H1 (cell line): ENCODE data around the gene CHD9NB.

Experiments used
- CHD1 ChIP-seq: IDR thresholded peaks from 2 replicates; pipeline ENCODE4 v1.6.1; 2012; ENCODE audit warnings: low read depth, low read length, improper control_type of control experiment
- EGR1 ChIP-seq: IDR thresholded peaks from 2 replicates; pipeline ENCODE4 v1.6.1; 2011; ENCODE audit warnings: low read depth, low read length, borderline replicate concordance
- EZH2 ChIP-seq: fragments of 200-600 bp; sonication (generic); IDR thresholded peaks from 2 replicates; pipeline ENCODE4 v1.7.1; 2012; ENCODE audit warnings: low read depth, mild to moderate bottlenecking, moderate library complexity, low read length, inconsistent platforms; ENCODE audit not compliant: severe bottlenecking
- JUND ChIP-seq: IDR thresholded peaks from 2 replicates; pipeline ENCODE4 v1.6.1; 2011; ENCODE audit warnings: mild to moderate bottlenecking, improper control_type of control experiment, low read length
- KDM1A ChIP-seq: fragments of 200-600, 300-600 bp; sonication (generic); IDR thresholded peaks from 2 replicates; pipeline ENCODE4 v1.7.1; 2016; ENCODE audit warnings: mild to moderate bottlenecking, low read length, borderline replicate concordance
- NRF1 ChIP-seq: IDR thresholded peaks from 2 replicates; pipeline ENCODE4 v1.6.1; 2011; ENCODE audit warnings: mild to moderate bottlenecking, low read depth, low read length, improper control_type of control experiment
- RAD21 ChIP-seq, 2 experiments: IDR thresholded peaks in 1 of 2; conservative IDR thresholded peaks in 1 of 2; 2 replicates each; pipeline ENCODE4 v1.6.1; 2011; ENCODE audit warnings: low read depth in 2 of 2, low read length in 2 of 2, improper control_type of control experiment in 1 of 2, inconsistent platforms in 1 of 2, mild to moderate bottlenecking in 1 of 2, moderate library complexity in 1 of 2
- TF ChIP-seq, protein P1 (sequence below), 3 experiments: IDR thresholded peaks; 1 replicate in 2 of 3; 2 replicates in 1 of 3; pipeline versions ENCODE4 v1.5.1 to v1.6.1; 2011; ENCODE audit warnings: low read length in 3 of 3, mild to moderate bottlenecking in 3 of 3, inconsistent platforms in 2 of 3, low read depth in 1 of 3, moderate library complexity in 1 of 3; ENCODE audit not compliant: insufficient read depth in 1 of 3; ENCODE audit errors: control extremely low read depth in 1 of 3

DNA sequence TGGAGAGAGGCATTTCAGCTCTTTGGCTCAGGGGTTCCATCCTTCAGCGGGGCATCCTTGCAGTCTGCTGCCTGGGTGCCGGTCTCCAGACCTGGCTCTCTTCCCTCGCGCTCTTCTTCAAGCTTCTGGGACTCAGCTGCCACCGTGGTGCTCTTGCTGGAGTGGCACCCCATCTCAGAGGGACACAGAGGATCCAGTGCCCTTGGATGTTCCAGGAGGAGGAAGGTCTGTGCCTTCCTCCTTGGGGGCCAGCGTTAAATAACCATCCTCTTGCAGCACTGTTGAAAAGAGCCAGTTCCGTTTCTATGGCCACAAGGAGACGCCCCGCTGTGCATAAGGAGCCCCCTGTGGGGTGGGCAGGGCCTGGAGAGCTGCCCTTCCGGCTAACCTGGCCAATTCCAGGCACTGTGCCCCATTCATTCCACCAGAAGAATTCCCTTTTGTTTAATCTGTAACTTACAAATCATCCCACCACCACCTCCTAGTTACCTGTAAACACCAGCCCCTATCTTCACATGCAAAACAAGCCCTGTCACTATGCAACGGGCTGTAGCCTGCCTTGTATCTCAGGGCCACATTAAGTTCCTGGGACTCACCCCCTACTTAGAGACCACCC lies 8.6 kb downstream of the CHD9NB start:
- TF ChIP-seq CHD1 (peak; percentile 58; the same call in 1 of the 2 replicates), NRF1 (no peak), EGR1 (no peak), RAD21 (IDR thresholded peaks at IDR 0.05 in 1 of 2, conservative IDR thresholded peaks at IDR 0.05 in 1 of 2; ENCODE audit: low read depth in 2 of 2, low read length in 2 of 2) (0 out of 4 replicates have a peak, but pooled peaks of 1 of the 2 experiments have one; percentile 11), JUND (0 out of 2 replicates have a peak, but pooled peaks have one; percentile 8), EZH2 (no peak), KDM1A (no peak)
- TF ChIP-seq, protein P1, sequence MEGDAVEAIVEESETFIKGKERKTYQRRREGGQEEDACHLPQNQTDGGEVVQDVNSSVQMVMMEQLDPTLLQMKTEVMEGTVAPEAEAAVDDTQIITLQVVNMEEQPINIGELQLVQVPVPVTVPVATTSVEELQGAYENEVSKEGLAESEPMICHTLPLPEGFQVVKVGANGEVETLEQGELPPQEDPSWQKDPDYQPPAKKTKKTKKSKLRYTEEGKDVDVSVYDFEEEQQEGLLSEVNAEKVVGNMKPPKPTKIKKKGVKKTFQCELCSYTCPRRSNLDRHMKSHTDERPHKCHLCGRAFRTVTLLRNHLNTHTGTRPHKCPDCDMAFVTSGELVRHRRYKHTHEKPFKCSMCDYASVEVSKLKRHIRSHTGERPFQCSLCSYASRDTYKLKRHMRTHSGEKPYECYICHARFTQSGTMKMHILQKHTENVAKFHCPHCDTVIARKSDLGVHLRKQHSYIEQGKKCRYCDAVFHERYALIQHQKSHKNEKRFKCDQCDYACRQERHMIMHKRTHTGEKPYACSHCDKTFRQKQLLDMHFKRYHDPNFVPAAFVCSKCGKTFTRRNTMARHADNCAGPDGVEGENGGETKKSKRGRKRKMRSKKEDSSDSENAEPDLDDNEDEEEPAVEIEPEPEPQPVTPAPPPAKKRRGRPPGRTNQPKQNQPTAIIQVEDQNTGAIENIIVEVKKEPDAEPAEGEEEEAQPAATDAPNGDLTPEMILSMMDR (IDR thresholded peaks at IDR 0.05; ENCODE audit: control extremely low read depth in 1 of 3, insufficient read depth in 1 of 3, low read depth in 1 of 3, low read length in 3 of 3) = no peak
